Fibroblast of mammary gland (primary cell): ENCODE data around the gene NDRG2.
A peak's percentile ranks its signal among the peaks of the same experiment; 100 is the strongest.

Experiments used
- DNase-seq: peaks from one replicate; pipeline ENCODE4 v3.0.0-alpha.2; 2010; ENCODE audit warnings: low read depth
- H3K4me3 ChIP-seq: 2 replicates; pipeline ENCODE4 v1.5.1; 2011; ENCODE audit warnings: low read depth, mild to moderate bottlenecking, low read length, moderate library complexity; ENCODE audit not compliant: control insufficient read depth
- TF ChIP-seq, protein P1 (sequence below): conservative IDR thresholded peaks from 2 replicates; pipeline ENCODE4 v1.5.1; 2011; ENCODE audit warnings: low read depth, low read length, inconsistent platforms; ENCODE audit not compliant: control insufficient read depth, insufficient read depth

Gene NDRG2

DNA sequence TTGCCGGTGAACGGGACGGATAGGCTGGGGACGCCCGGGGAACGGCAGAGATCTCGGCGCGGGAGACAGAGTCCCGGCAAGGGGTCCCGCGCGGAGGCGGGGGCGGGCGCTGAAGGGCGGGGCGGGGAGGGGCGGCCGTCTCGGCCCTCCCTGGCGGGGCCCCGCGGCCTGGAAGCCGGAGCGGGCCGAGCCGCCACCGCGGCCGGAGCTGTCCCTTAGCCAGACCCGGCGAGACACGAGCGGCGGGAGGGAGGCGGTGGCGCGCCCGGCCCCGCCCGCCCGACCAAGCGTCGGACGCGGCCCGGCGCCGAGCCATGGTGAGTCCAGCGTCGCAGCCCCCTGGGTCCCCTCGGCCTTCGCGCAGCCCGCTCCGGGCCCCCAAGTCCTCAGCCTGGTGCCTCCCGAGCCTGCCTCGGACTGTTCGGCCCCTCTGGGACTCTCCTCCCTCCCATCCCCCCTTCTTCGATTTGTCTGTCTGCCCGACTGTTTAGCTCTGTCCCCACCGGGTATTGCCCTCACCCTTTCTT is 45.3 kb upstream of the NDRG2 start, which contains the start of gene ARHGEF40:
Gene ARHGEF40, plus strand, starts transcription at position 222 of the 527 bp plus-strand sequence. Its CDS starts 93 bp downstream, at position 315.
- DNase-seq: no peak
- TF ChIP-seq, protein P1, sequence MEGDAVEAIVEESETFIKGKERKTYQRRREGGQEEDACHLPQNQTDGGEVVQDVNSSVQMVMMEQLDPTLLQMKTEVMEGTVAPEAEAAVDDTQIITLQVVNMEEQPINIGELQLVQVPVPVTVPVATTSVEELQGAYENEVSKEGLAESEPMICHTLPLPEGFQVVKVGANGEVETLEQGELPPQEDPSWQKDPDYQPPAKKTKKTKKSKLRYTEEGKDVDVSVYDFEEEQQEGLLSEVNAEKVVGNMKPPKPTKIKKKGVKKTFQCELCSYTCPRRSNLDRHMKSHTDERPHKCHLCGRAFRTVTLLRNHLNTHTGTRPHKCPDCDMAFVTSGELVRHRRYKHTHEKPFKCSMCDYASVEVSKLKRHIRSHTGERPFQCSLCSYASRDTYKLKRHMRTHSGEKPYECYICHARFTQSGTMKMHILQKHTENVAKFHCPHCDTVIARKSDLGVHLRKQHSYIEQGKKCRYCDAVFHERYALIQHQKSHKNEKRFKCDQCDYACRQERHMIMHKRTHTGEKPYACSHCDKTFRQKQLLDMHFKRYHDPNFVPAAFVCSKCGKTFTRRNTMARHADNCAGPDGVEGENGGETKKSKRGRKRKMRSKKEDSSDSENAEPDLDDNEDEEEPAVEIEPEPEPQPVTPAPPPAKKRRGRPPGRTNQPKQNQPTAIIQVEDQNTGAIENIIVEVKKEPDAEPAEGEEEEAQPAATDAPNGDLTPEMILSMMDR: no peak
- peak within 1 kb of the TSS; percentile 77 for H3K4me3 ChIP-seq

DNA sequence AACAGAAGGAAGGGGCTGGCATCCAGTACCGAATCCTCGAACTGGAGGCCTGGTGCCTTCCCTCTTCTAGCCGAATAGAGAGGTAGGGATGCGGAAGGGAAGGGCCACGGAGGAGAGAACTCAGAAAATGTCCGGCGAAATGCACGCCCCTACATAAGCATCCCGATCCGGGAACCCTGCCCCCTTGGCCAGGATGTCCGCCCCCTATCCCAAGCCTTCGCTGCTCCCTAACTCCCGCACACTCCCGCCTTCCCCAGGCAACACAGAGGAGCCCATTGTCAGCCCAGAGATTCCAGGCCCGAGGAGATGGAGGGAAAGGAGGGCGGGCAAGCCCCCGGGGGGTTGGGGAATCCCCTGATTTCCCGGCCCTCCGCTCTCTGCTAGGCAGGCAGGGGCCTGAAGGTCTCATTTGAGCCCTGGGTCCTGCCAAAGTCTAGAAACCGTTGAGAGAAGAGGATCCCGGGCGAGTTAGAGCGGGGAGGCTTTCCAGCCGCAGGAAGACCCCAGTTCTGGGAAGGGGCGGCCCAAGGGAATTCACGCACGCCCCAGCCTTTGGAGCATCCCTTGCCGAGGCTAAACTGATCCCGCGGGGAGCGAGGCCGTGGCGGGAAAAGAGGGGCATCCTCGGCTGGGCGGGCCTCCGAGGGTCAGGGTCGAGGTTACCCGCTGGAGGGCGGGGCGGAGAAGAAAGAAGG is 44.7 kb upstream of the NDRG2 start:
- TF ChIP-seq, protein P1: no peak
- peak overlapping the region; percentile 56 for H3K4me3 ChIP-seq
- no peak for DNase-seq

DNA sequence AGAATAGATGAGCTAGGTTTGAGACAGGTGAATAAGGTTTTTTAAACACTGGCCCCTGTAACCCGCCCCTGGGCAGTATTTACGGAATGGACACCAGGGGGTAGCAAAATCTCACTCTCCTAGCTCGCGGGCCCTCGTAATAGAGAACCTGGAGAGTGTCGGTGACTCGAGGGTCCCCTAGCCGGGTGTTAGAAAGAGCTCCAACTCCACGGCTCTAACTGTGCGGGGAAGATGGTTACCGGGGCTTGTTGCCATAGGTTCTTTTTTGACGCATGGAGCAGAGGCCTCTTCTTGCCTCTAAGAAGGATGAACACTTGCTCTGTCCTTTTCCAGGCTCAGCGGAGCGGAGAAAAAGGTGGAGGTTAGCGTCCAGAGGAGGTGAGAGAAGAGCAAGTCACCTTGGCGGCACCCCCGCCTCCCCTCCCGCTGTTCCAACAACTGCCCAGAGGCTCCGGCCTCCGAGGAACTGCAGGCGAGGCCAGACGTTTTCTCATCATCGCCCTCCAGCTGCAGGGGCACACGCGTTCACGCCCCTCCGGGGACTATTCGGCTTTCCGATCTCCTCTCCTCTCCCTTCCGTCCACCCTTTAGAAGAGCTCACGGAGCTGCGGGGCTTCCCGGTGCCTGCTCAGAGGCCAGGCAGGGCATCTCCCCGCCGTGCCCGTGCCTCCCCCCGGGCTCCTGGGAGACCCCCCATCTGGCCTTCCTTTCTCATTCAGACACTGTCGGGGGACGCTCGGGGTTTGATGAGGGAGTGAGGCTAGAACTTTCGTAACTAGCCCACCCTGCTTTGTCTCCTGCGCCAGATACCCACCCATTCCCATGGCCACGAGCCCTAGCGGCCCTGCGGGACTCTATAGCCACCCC is 43.9 kb upstream of the NDRG2 start:
- TF ChIP-seq, protein P1: peak; percentile 68
- DNase-seq: peak; percentile 63
- peak overlapping the region; percentile 56 for H3K4me3 ChIP-seq

DNA sequence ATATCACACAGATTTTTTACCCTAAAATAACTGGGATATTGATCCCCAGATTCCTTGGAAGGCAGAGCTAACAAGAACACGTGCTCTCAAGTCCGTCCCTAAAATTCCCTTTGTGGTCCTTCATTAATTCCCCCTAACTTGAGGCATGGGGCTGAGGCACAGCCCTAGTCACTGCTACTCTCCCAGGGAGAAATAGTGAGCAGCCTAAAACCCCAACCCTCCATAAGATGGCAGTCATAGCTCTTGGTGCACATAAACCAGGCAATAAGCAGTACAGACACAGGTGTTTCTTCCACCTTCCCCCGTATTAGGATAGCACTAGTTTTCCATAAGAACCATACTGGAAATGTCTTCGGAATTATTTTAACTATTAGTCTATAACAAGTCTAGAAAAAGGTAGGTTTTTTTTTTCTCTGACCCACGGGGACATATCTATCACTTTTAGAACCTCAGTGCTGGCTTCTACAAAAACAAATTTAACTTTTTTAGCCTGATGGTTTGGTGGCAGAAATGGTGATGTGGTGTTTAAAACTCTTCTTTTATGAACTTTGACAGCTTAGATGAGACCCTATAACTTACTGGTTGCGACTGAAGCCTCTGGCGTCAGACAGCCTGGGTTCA is 42.1 kb upstream of the NDRG2 start:
- H3K4me3 ChIP-seq: no peak overlapping the region
- no peak for DNase-seq
- TF ChIP-seq, protein P1: peak; percentile 31

DNA sequence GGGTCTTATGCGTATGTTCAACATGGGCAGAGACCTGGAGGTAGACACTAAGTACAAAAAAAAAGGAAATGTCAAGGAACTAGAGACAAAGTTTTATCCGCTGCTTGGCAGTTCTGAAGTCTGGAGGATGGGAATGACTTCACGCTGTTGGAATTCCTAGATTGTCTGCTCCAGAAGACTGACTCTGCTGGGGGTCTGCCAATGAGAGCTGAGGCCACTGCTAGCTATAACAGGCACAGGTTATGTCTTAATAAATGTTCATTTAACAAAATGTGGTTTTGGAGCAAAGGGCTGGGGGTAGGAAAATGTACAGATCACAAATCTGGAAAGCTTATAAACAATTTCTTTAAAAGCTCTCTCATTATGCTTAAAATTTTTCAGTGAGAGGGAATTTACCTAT is 38.6 kb upstream of the NDRG2 start:
- DNase-seq: peak; percentile 83
- TF ChIP-seq, protein P1: no peak
- H3K4me3 ChIP-seq: no peak overlapping the region

DNA sequence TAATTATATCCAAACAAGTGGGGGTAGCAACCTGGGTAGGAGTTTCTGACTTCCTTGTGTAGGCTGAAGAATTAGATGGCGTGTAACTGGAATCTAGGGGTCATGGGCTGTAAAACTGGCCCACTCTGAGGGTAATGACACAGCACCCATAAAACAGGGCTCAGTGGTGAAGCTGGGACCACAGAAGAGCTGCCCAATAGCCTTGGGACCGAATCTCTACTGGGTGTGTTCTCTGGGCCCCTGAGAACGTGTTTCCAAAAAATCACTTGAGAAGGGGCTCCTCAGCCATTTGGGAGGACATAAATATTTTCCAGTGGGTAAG is 36.4 kb upstream of the NDRG2 start:
- no peak for DNase-seq
- no peak overlapping the region for H3K4me3 ChIP-seq
- TF ChIP-seq, protein P1: no peak
